Measurements from ENCODE around the gene CENPQ. TPM values are rescaled to one million over a fixed set of nuclear protein-coding genes. Genes with fewer than 3 reads are reported as not detected.
"Not testable (repeated sequence)": the region's sequence is repeated elsewhere in the genome, so short reads cannot be mapped to it uniquely, and the experiment has no call there.

CENPQ gene
- total RNA-seq, 1 donor = 1.0 TPM

- no peak overlapping the region for H3K4me3 ChIP-seq (ENCODE audit: low read length)
- H3K27me3 ChIP-seq (ENCODE audit: insufficient read depth, low read length) = no peaks in the 10 kb centered on the region
- no peaks in the 10 kb centered on the region for H3K4me1 ChIP-seq (ENCODE audit: insufficient read depth, low read length)
Measured at GRCh38 chr6:49479308-49479970, 16.3 kb downstream of the CENPQ start.

GRCh38 chr6:49481846-49482245, 18.7 kb downstream of the CENPQ start:
- not testable (repeated sequence) for H3K4me3 ChIP-seq (ENCODE audit: low read length)

More at GRCh38 chr6:49479308-49479970, 16.3 kb downstream of the CENPQ start:
- H3K9me3 ChIP-seq (ENCODE audit: low read depth, low read length) = no peaks in the 10 kb centered on the region

GRCh38 chr6:49483380-49483779, 20.2 kb downstream of the CENPQ start:
- H3K4me3 ChIP-seq (ENCODE audit: low read length); H3K9me3 ChIP-seq (ENCODE audit: low read depth, low read length); H3K4me1 ChIP-seq (ENCODE audit: insufficient read depth, low read length); H3K27me3 ChIP-seq (ENCODE audit: insufficient read depth, low read length): not testable (repeated sequence)

More at GRCh38 chr6:49481846-49482245, 18.7 kb downstream of the CENPQ start:
- H3K4me1 ChIP-seq (ENCODE audit: insufficient read depth, low read length); H3K9me3 ChIP-seq (ENCODE audit: low read depth, low read length); H3K27me3 ChIP-seq (ENCODE audit: insufficient read depth, low read length): not testable (repeated sequence)

GRCh38 chr6:49490633-49491032, 27.5 kb downstream of the CENPQ start:
- H3K4me1 ChIP-seq (ENCODE audit: insufficient read depth, low read length) = no peaks in the 10 kb centered on the region
- H3K4me3 ChIP-seq (ENCODE audit: low read length) = no peak overlapping the region
- no peaks in the 10 kb centered on the region for H3K27me3 ChIP-seq (ENCODE audit: insufficient read depth, low read length)
- no peaks in the 10 kb centered on the region for H3K9me3 ChIP-seq (ENCODE audit: low read depth, low read length)

- Histone ChIP-seq H3K9me3 (ENCODE audit: low read depth, low read length) (no peaks in the 10 kb centered on the region), H3K4me1 (ENCODE audit: insufficient read depth, low read length) (no peaks in the 10 kb centered on the region), H3K27me3 (ENCODE audit: insufficient read depth, low read length) (no peaks in the 10 kb centered on the region), H3K4me3 (ENCODE audit: low read length) (no peak overlapping the region)
Measured at GRCh38 chr6:49497304-49497703, 34.1 kb downstream of the CENPQ start.

- Histone ChIP-seq H3K9me3 (ENCODE audit: low read depth, low read length) (no peaks in the 10 kb centered on the region), H3K4me3 (ENCODE audit: low read length) (no peak overlapping the region), H3K27me3 (ENCODE audit: insufficient read depth, low read length) (no peaks in the 10 kb centered on the region), H3K4me1 (ENCODE audit: insufficient read depth, low read length) (no peaks in the 10 kb centered on the region)
Measured at GRCh38 chr6:49499126-49499525, 36.0 kb downstream of the CENPQ start.

- H3K4me1 ChIP-seq (ENCODE audit: insufficient read depth, low read length) = no peaks in the 10 kb centered on the region
- H3K9me3 ChIP-seq (ENCODE audit: low read depth, low read length) = no peaks in the 10 kb centered on the region
- no peaks in the 10 kb centered on the region for H3K27me3 ChIP-seq (ENCODE audit: insufficient read depth, low read length)
- no peak within 1 kb of the TSS for H3K4me3 ChIP-seq (ENCODE audit: low read length)
Measured at GRCh38 chr6:49499623-49500022, 36.5 kb downstream of the CENPQ start, which contains the start of gene GLYATL3. GLYATL3 (plus strand) TSS chr6:49499923; CDS start chr6:49511991, 12,068 bp downstream.

- H3K4me1 ChIP-seq (ENCODE audit: insufficient read depth, low read length) = no peaks in the 10 kb centered on the region
- no peak overlapping the region for H3K4me3 ChIP-seq (ENCODE audit: low read length)
- H3K9me3 ChIP-seq (ENCODE audit: low read depth, low read length) = no peaks in the 10 kb centered on the region
- H3K27me3 ChIP-seq (ENCODE audit: insufficient read depth, low read length) = no peaks in the 10 kb centered on the region
Measured at GRCh38 chr6:49504666-49505065, 41.5 kb downstream of the CENPQ start.

GRCh38 chr6:49506569-49507111, 43.5 kb downstream of the CENPQ start:
- H3K27me3 ChIP-seq (ENCODE audit: insufficient read depth, low read length) = no peaks in the 10 kb centered on the region
- no peaks in the 10 kb centered on the region for H3K9me3 ChIP-seq (ENCODE audit: low read depth, low read length)
- H3K4me3 ChIP-seq (ENCODE audit: low read length) = no peak overlapping the region
- no peaks in the 10 kb centered on the region for H3K4me1 ChIP-seq (ENCODE audit: insufficient read depth, low read length)

GRCh38 chr6:49509342-49509741, 46.2 kb downstream of the CENPQ start:
- Histone ChIP-seq H3K4me3 (ENCODE audit: low read length) (no peak overlapping the region), H3K9me3 (ENCODE audit: low read depth, low read length) (no peaks in the 10 kb centered on the region)

GRCh38 chr6:49513153-49513989, 50.2 kb downstream of the CENPQ start:
- no peaks in the 10 kb centered on the region for H3K9me3 ChIP-seq (ENCODE audit: low read depth, low read length)

More at GRCh38 chr6:49509342-49509741, 46.2 kb downstream of the CENPQ start:
- Histone ChIP-seq H3K4me1 (ENCODE audit: insufficient read depth, low read length) (no peaks in the 10 kb centered on the region), H3K27me3 (ENCODE audit: insufficient read depth, low read length) (peaks cover 4% of the 10 kb centered on the region)

GRCh38 chr6:49514571-49515484, 51.7 kb downstream of the CENPQ start:
- H3K4me3 ChIP-seq (ENCODE audit: low read length) = no peak overlapping the region
- no peaks in the 10 kb centered on the region for H3K9me3 ChIP-seq (ENCODE audit: low read depth, low read length)
- peaks cover 6% of the 10 kb centered on the region for H3K27me3 ChIP-seq (ENCODE audit: insufficient read depth, low read length)
- H3K4me1 ChIP-seq (ENCODE audit: insufficient read depth, low read length) = no peaks in the 10 kb centered on the region

More at GRCh38 chr6:49513153-49513989, 50.2 kb downstream of the CENPQ start:
- H3K27me3 ChIP-seq (ENCODE audit: insufficient read depth, low read length) = peaks cover 6% of the 10 kb centered on the region
- no peak overlapping the region for H3K4me3 ChIP-seq (ENCODE audit: low read length)
- no peaks in the 10 kb centered on the region for H3K4me1 ChIP-seq (ENCODE audit: insufficient read depth, low read length)

GRCh38 chr6:49515485-49516146, 52.4 kb downstream of the CENPQ start:
- no peak overlapping the region for H3K4me3 ChIP-seq (ENCODE audit: low read length)
- peaks cover 6% of the 10 kb centered on the region for H3K27me3 ChIP-seq (ENCODE audit: insufficient read depth, low read length)
- H3K4me1 ChIP-seq (ENCODE audit: insufficient read depth, low read length) = no peaks in the 10 kb centered on the region
- H3K9me3 ChIP-seq (ENCODE audit: low read depth, low read length) = no peaks in the 10 kb centered on the region

GRCh38 chr6:49516147-49516505, 53.0 kb downstream of the CENPQ start:
- Histone ChIP-seq H3K4me1 (ENCODE audit: insufficient read depth, low read length) (no peaks in the 10 kb centered on the region), H3K27me3 (ENCODE audit: insufficient read depth, low read length) (peaks cover 6% of the 10 kb centered on the region), H3K9me3 (ENCODE audit: low read depth, low read length) (no peaks in the 10 kb centered on the region), H3K4me3 (ENCODE audit: low read length) (no peak overlapping the region)
